Dermis blood vessel endothelial cell (primary cell): ENCODE results near the gene GDF7. TPM values are rescaled to one million over a fixed set of nuclear protein-coding genes. Genes with fewer than 3 reads are reported as not detected.
A peak's percentile ranks its signal among the peaks of the same experiment; 100 is the strongest.

Source experiments
- DNase-seq: peaks from one replicate; pipeline ENCODE4 v3.0.0; 2010
- total RNA-seq: library from RNA; depleted of rRNA; stranded (reverse); fragments of >200 nt; gene quantifications from 2 replicates; pipeline ENCODE4 v1.2.3, GENCODE V29; 2014

Gene GDF7
- total RNA-seq, 1 donor from 2014 or later: 28.1 TPM

- DNase-seq: no peak
Observed at GRCh38 chr2:20663196-20664070, 3.5 kb upstream of the GDF7 start.

- DNase-seq: no peak
Observed at GRCh38 chr2:20664071-20664390, 2.9 kb upstream of the GDF7 start.

GRCh38 chr2:20664431-20665242, 2.3 kb upstream of the GDF7 start:
- DNase-seq: no peak

- no peak for DNase-seq
Observed at GRCh38 chr2:20665243-20666004, 1.5 kb upstream of the GDF7 start.

- DNase-seq: no peak
Observed at GRCh38 chr2:20666005-20666303, 990 bp upstream of the GDF7 start.

- peak; percentile 26 for DNase-seq
Observed at GRCh38 chr2:20667151-20667530, 197 bp downstream of the GDF7 start.

- no peak for DNase-seq
Observed at GRCh38 chr2:20667531-20668401, 822 bp downstream of the GDF7 start.

- no peak for DNase-seq
Observed at GRCh38 chr2:20668451-20668850, 1.5 kb downstream of the GDF7 start.

GRCh38 chr2:20668871-20669475, 2.0 kb downstream of the GDF7 start:
- no peak for DNase-seq

- DNase-seq: no peak
Observed at GRCh38 chr2:20669562-20670314, 2.8 kb downstream of the GDF7 start.

- DNase-seq: no peak
Observed at GRCh38 chr2:20670315-20671035, 3.5 kb downstream of the GDF7 start.

GRCh38 chr2:20671036-20671735, 4.2 kb downstream of the GDF7 start:
- no peak for DNase-seq

- DNase-seq: no peak
Observed at GRCh38 chr2:20671736-20672080, 4.8 kb downstream of the GDF7 start.

GRCh38 chr2:20672201-20672951, 5.4 kb downstream of the GDF7 start:
- no peak for DNase-seq

GRCh38 chr2:20673686-20674308, 6.9 kb downstream of the GDF7 start:
- no peak for DNase-seq

GRCh38 chr2:20674309-20674965, 7.5 kb downstream of the GDF7 start:
- no peak for DNase-seq

- DNase-seq: peak; percentile 75
Observed at GRCh38 chr2:20674974-20675679, 8.2 kb downstream of the GDF7 start.
